HT1080 (cell line): Measurements from ENCODE around the gene PIGU. TPM values are rescaled to one million over a fixed set of nuclear protein-coding genes. Genes with fewer than 3 reads are reported as not detected.
"Not testable (repeated sequence)": the region's sequence is repeated elsewhere in the genome, so short reads cannot be mapped to it uniquely, and the experiment has no call there.

ENCODE experiments used
- DNase-seq: peaks from one replicate; pipeline ENCODE4 v3.0.0-alpha.2; 2015; ENCODE audit warnings: low read depth
- small RNA-seq: library from RNA; depleted of rRNA; stranded (forward); fragments of <200 nt; gene quantifications from one replicate; pipeline ENCODE3, GENCODE V24; 2014
- total RNA-seq: library from RNA; depleted of rRNA; stranded (reverse); fragments of >200 nt; shearing (Covaris generic); gene quantifications from 2 replicates; pipeline ENCODE4 v1.2.3, GENCODE V29; 2014; rRNA removed

Gene PIGU
- total RNA-seq, 1 experiment from 2014 or later = 20.8 TPM

DNA sequence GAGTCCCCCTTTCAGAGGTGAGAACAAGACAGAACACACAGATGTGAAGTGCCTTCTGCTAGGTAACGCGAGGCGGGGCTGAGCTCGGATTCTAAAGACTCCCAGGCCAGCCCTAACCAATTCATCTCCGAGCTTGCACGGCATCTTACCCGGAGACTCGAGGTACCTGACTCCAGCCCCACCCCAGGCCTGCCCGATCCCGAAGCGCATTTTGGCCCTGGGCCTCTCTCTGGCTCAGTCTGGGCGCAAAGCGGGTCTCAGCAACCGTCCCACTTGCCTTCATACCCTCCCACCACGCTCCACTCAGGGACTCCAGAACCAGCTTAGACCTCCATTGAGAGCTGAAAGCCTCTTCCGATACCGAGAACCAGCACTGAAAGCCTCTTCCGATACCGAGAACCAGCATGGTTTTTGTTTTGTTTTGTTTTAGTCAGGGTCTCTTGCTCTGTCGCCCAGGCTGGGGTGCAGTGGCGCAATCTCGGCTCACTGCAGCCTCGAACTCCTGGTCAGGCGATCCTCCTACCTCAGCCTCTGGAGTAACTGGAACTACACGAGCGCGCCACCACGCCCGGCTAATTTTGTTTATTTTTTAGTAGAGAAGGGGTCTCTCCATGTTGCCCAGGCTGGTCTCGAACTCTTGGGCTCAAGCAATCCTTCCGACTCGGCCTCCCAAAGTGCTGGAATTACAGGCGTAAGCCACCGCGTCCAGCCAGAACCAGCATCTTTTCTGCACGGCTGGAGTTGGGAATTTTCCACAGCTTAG is 161.2 kb downstream of the PIGU start:
- DNase-seq = no peak

DNA sequence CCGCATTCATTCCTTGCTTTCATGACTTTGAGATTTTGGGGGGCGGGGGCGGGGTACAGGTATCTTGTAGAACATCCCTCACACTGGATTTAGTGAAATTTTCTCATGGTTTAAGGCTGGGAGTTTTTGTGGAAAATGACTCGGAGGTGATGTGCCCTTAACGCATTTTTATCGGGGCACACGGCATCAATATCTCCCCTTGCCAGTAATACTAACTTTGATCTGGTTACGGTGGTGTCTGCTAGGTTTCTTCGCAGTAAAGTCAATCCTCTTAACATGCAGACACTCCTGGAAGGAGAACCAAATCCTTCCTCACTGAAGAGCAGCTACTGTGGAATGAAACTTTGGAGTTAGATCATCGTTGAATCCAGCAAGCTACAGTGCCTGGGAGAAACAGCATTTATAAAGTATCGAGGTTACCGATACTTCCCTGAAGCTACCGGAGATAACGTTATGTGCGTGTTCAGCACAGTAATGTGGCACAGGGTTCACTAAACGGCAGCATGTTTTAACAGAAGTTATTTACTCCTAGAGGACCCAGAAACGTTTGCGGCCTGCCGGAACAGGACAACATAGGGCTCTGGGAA is 161.9 kb downstream of the PIGU start:
- no peak for DNase-seq

DNA sequence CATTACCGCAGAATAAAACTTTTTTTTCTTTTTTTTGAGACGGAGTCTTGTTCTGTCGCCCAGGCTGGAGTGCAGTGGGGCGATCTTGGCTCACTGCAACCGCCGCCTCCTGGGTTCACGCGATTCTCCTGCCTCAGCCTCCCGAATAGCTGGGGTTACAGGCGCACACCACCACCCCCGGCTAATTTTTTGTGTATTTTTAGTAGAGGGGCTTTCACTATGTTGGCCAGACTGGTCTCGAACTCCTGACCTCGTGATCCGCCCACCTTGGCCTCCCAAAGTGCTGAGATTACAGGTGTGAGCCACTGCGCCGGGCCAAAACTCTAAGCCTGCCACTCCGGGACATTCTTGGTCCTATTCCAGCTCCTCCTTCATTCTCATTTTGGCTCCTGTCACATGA is 162.9 kb downstream of the PIGU start:
- DNase-seq = not testable (repeated sequence)

DNA sequence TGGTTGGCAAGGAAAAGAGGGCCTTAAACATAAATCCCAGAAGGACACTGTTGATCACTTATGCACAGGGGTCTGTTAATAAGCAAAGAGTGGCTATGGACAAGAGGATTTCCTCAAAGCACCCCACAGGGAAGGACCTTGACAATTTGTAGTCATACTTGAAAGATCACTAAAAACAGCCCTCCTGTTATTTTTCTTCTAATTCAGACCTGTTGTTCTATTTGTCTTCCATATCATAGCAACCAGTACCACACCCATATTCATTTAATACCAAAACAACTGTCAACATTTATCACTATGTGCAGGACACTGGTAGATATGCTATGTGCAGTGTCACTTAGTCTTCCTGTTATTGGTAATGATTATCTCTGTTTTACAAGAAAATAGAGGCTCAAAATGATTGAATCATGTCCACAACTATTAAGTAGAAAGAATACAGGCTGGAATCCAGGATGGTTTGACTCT is 163.9 kb downstream of the PIGU start:
- DNase-seq = no peak

DNA sequence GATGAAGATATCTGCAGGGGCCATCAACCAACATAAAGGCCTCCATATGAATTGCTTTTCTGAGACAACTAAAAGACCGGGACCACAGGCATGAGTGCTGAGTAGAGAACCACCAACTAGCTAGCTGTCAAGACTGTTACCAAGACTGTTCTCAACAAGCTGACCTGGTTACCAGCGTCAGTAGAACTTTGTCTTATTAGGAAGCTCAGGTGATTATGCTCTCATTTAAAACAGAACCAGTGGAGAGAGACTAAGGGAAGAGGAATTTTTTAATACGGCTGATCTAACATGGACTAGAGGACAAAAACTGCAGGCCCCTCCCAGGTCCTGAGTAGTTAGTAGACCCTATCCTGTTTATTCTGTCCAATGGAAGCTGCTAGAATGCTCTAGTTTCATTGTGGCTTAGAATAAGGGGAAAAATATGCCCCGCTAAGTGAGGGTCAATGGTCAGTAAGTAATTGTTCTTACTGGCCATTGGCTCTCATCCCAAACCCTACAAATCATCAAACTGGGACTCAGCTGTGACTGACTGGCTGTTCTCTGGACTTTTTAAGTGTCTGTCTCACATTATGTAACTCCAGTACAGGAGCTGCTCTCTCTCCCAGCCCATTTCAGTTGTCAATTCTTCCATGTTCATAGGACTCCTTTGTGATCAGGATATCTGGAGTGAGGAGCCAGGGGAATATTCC is 164.5 kb downstream of the PIGU start:
- no peak for DNase-seq

DNA sequence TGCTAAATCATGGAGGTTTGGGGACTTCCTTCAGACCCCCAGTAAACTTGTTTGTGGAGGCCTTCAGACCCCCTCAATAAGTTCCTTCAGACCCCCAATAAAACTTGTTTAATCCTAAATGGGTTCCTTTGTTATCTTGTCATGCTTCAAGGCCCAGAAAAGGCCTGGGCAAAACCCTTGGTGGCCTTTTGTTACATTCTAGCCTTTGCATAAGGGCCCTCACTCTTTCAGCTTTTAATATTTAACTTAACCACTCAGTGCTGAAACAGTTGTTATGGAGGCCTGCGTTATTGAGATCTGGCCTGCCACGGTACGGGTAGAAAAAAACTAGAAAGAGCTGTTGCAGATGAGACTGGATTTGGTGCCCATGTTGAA is 165.0 kb downstream of the PIGU start:
- no peak for DNase-seq

DNA sequence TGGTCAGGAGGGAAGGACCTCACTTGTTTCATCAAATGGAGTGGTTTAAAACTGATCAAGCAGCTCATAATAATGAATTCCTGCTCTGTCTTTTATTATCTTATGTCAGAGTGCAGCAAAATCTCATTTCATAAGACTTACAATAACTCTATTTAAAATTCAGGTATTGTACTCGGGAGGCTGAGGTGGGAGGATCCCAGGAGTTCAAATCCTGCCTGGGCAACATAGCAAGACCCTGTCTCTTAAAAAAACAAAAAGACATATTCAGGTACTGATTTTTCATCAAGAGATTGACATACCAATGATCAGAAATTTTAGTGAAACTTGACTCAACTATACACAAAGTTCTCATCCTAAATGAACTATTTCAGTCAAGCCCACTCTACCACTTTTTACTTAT is 166.3 kb downstream of the PIGU start:
- DNase-seq = no peak

Small RNAs within 50 kb of the gene (small RNA-seq; reads per million reads assigned to genes)
- gene AL118520.1 (not detected), gene RF00019 (not detected)

Other genes starting within 250 kb of the PIGU start
- gene DYNLRB1, start 160.7 kb downstream of the PIGU start, total RNA-seq = 133 and 186 TPM in 2 replicates
- gene MAP1LC3A, start 118.4 kb downstream of the PIGU start, total RNA-seq = not detected in 2 replicates
- 2.8 and 3.1 TPM in 2 replicates for gene TP53INP2, start 27.3 kb upstream of the PIGU start, total RNA-seq
- gene NCOA6, start 148.6 kb upstream of the PIGU start, total RNA-seq = 4.7 and 7.5 TPM in 2 replicates
- gene GGT7, start 195.8 kb upstream of the PIGU start, total RNA-seq = 4.2 and 4.3 TPM in 2 replicates
- gene ACSS2, start 199.5 kb upstream of the PIGU start, total RNA-seq = 23.0 and 23.8 TPM in 2 replicates